ENCODE data around the gene SLC39A3. TPM values are rescaled to one million over a fixed set of nuclear protein-coding genes. Genes with fewer than 3 reads are reported as not detected.

Gene SLC39A3
- total and polyA plus RNA-seq, 2 experiments from 2014 or later, result 33.5 to 47.4 TPM

GRCh38 chr19:2726904-2727639, 12.7 kb downstream of the SLC39A3 start:
- Histone ChIP-seq H3K36me3 (ENCODE audit: insufficient read depth) (no peaks in the 10 kb centered on the region), H3F3A (replicated peaks; ENCODE audit: low read depth) (no peaks in the 10 kb centered on the region), H3K4me2 (no peak overlapping the region), H3K4me3 (peak overlapping the region; percentile 30; the same call in 1 of the 2 replicates), H2AFZ (no peak overlapping the region), H4K20me1 (replicated peaks; ENCODE audit: insufficient read depth) (no peaks in the 10 kb centered on the region), H3K27me3 (ENCODE audit: insufficient read depth) (0 out of 2 replicates have a peak, but pooled peaks cover under 1% of the 10 kb centered on the region), H3K9me2 (ENCODE audit: insufficient read depth) (no peaks in the 10 kb centered on the region), H3K27ac (ENCODE audit: low read depth) (no peak overlapping the region), H3K4me1 (ENCODE audit: insufficient read depth) (no peaks in the 10 kb centered on the region), H3K79me2 (replicated peaks; ENCODE audit: insufficient read depth) (no peaks in the 10 kb centered on the region)
- Mint-ChIP-seq H3K9me3 (no peaks in the 10 kb centered on the region), H3K36me3 (ENCODE audit: low read depth) (peaks cover 3% of the 10 kb centered on the region; the same call in 1 of the 3 replicates), H3K27ac (no peak overlapping the region), H3K27me3 (ENCODE audit: insufficient read depth, low read depth, poor library complexity) (peaks cover 35% of the 10 kb centered on the region), H3K4me3 (peak overlapping the region; percentile 32; the same call in 1 of the 3 replicates), H3K4me1 (peaks cover 9% of the 10 kb centered on the region)
- peak; percentile 24 to 26; a peak in 2 of 4 replicates for TF ChIP-seq CTCF (conservative IDR thresholded peaks at IDR 0.05; ENCODE audit: low read depth in 2 of 2)
- no peak for TF ChIP-seq ZNF114 (CRISPR knock-in tag; IDR thresholded peaks at IDR 0.05)
- ATAC-seq (peak; percentile 50), DNase-seq (ENCODE audit: low spot score) (peak; percentile 56)

GRCh38 chr19:2726160-2726855, 13.5 kb downstream of the SLC39A3 start:
- TF ChIP-seq ETS1 (IDR thresholded peaks at IDR 0.05) (no peak), NANOG (IDR thresholded peaks at IDR 0.05; ENCODE audit: borderline replicate concordance) (no peak), EZH2 (IDR thresholded peaks at IDR 0.05; ENCODE audit: low read depth, unreplicated experiment) (no peak)
- Histone ChIP-seq H3K4me1 (ENCODE audit: insufficient read depth) (no peaks in the 10 kb centered on the region), H3K27me3 (ENCODE audit: insufficient read depth) (0 out of 2 replicates have a peak, but pooled peaks cover 6% of the 10 kb centered on the region), H3K4me3 (no peak overlapping the region), H3K9me2 (ENCODE audit: insufficient read depth) (no peaks in the 10 kb centered on the region), H3K27ac (ENCODE audit: low read depth) (no peak overlapping the region), H3F3A (replicated peaks; ENCODE audit: low read depth) (no peaks in the 10 kb centered on the region), H2AFZ (no peak overlapping the region), H3K4me2 (no peak overlapping the region), H3K36me3 (ENCODE audit: insufficient read depth) (no peaks in the 10 kb centered on the region), H4K20me1 (replicated peaks; ENCODE audit: insufficient read depth) (no peaks in the 10 kb centered on the region), H3K79me2 (replicated peaks; ENCODE audit: insufficient read depth) (no peaks in the 10 kb centered on the region)
- peaks cover 3% of the 10 kb centered on the region; the same call in 1 of the 3 replicates for H3K36me3 Mint-ChIP-seq (ENCODE audit: low read depth)
- H3K27me3 Mint-ChIP-seq (ENCODE audit: insufficient read depth, low read depth, poor library complexity), result peaks cover 40% of the 10 kb centered on the region
- no peak overlapping the region for H3K4me3 Mint-ChIP-seq
- ATAC-seq (no peak), DNase-seq (ENCODE audit: low spot score) (no peak)
- H3K27ac Mint-ChIP-seq, result no peak overlapping the region
- H3K9me3 Mint-ChIP-seq, result no peaks in the 10 kb centered on the region
- peaks cover 13% of the 10 kb centered on the region for H3K4me1 Mint-ChIP-seq

All from GM23338 (cell line).